Kidney epithelial cell (primary cell): ENCODE measurements around the gene FTSJ3. TPM values are rescaled to one million over a fixed set of nuclear protein-coding genes. Genes with fewer than 3 reads are reported as not detected.
A peak's percentile ranks its signal among the peaks of the same experiment; 100 is the strongest.

ENCODE experiments used
- DNase-seq: peaks from one replicate; pipeline ENCODE4 v3.0.0-alpha.2; 2010; ENCODE audit warnings: low read depth
- H3K27me3 ChIP-seq: 2 replicates; pipeline ENCODE4 v1.6.0; 2011; ENCODE audit warnings: low read length; ENCODE audit not compliant: control insufficient read depth, insufficient read depth
- H3K36me3 ChIP-seq: 2 replicates; pipeline ENCODE4 v1.5.1; 2011; ENCODE audit warnings: low read length; ENCODE audit not compliant: control insufficient read depth, insufficient read depth
- H3K4me3 ChIP-seq: 2 replicates; pipeline ENCODE4 v1.5.1; 2011; ENCODE audit warnings: low read depth, mild to moderate bottlenecking, control low read depth, low read length
- CTCF ChIP-seq: IDR thresholded peaks from 2 replicates; pipeline ENCODE4 v1.5.1; 2011; ENCODE audit warnings: mild to moderate bottlenecking, moderate library complexity, low read length, control low read depth, inconsistent platforms; ENCODE audit not compliant: insufficient read depth, poor library complexity, severe bottlenecking
- total RNA-seq: library from RNA; depleted of rRNA; stranded (reverse); fragments of >200 nt; gene quantifications from 2 replicates; pipeline ENCODE4 v1.2.3, GENCODE V29; 2015

The FTSJ3 gene
- total RNA-seq, 1 donor from 2014 or later: 52.1 TPM

DNA sequence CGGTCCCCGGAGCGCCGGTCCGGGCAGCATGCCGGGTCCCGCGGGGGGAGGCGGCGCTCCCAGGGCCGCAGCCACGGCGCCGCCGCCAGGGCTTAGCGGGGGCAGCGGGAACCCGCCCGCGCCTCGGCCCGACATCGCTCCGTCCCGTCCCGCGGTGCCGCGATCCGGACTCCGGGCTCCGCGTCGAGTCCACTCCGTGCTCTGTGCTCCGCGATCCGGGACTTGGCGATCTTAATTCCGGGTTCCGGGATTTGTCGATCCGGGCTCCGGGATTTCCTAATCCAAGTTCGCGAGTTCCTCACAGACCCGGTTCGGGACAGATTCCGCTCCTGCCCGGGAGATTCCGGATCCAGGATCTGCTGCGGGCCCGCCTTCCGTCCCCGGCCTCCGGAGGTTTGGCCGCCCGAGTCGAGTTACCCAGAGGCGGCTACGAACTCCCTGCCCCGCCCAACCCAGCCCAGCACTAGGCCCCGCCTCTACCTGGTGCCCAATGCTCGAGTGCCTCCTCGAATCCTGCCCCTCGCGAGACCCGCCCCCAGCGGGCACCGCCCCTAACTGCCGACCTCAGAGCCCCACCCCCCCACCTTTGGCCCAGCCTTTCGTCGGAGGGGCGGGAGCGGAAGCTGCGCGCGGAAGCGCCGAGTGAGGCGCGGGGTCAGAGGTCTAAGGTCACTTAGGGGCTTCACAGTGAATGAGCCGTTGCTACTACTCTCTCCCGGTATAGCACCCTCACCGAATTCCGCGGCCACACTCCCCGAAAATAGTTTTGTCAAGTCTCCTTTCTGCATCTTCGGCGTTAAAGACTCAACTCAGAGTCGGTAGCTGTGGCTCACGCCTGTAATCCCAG, 15.3 kb upstream of the FTSJ3 start, which contains the start of gene SMARCD2:
Gene SMARCD2, minus strand, starts transcription at position 146 of the 847 bp plus-strand sequence. Its CDS starts 11 bp downstream, at position 135.
- DNase-seq: peak; percentile 85
- TF ChIP-seq CTCF: no peak

GRCh38 chr17:63842173-63842539, 14.7 kb upstream of the FTSJ3 start:
- DNase-seq: no peak
- Histone ChIP-seq H3K36me3 (no peaks in the 10 kb centered on the region), H3K4me3 (peak overlapping the region; percentile 76), H3K27me3 (no peaks in the 10 kb centered on the region)
- TF ChIP-seq CTCF: no peak

More for the DNA sequence above, 15.3 kb upstream of the FTSJ3 start, which contains the start of gene SMARCD2:
- H3K27me3 ChIP-seq: no peaks in the 10 kb centered on the region
- H3K4me3 ChIP-seq: peak within 1 kb of the TSS; percentile 76
- H3K36me3 ChIP-seq: no peaks in the 10 kb centered on the region

- Histone ChIP-seq H3K36me3 (no peaks in the 10 kb centered on the region), H3K4me3 (peak overlapping the region; percentile 76), H3K27me3 (no peaks in the 10 kb centered on the region)
- TF ChIP-seq CTCF: no peak
- DNase-seq: no peak
These were observed 14.1 kb upstream of the FTSJ3 start for GRCh38 chr17:63841350-63842172.

DNA sequence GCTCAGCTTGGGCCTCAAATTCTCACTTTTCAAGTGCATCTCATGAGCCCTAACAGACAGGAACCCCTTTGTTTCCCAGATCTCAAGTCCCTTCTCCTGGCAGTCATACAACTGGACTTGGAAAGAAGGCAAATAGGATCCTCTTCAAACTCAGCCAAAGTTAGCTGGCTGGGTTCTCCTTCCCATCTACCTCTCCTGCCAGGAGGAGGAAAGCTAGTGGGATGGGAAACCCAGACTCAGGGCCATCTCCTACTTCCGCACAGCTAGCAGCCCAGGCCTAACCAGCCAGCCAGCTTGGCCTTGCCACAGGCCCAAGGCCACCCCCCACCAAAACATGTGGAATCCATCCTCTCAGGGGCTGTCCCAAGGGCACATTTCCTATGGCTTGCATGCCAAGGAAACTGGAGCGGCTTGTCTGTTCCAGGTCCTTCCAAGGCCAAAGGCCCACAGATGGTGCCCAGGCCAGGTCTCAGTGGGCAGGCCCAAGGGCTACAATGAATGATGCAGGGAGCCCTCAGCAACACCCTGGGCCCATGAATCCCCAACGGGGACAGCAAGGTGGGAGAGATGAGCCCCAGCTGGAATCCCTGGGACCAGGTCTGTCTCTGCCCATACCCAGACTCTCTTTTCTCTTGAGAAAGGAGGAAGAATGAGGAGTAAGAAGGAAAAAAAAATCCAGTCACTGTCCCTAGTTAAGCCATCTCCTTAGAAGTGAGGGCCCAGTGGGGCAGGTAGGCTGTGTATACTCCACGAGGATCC, 13.3 kb upstream of the FTSJ3 start:
- H3K36me3 ChIP-seq: no peaks in the 10 kb centered on the region
- H3K27me3 ChIP-seq: no peaks in the 10 kb centered on the region
- no peak for TF ChIP-seq CTCF
- H3K4me3 ChIP-seq: peak overlapping the region; percentile 76
- DNase-seq: no peak

GRCh38 chr17:63838631-63839171, 11.2 kb upstream of the FTSJ3 start:
- H3K27me3 ChIP-seq: no peaks in the 10 kb centered on the region
- no peak for TF ChIP-seq CTCF
- no peak for DNase-seq
- H3K4me3 ChIP-seq: no peak overlapping the region
- peaks cover 2% of the 10 kb centered on the region for H3K36me3 ChIP-seq
